Left renal pelvis (tissue), 4 donors: ENCODE measurements around the gene IL1RAPL2. TPM values are rescaled to one million over a fixed set of nuclear protein-coding genes. Genes with fewer than 3 reads are reported as not detected.
"Not testable (repeated sequence)": the region's sequence is repeated elsewhere in the genome, so short reads cannot be mapped to it uniquely, and the experiment has no call there.

ENCODE experiments used
- DNase-seq, 4 donors: peaks; one replicate each; pipeline ENCODE4 v3.0.0-alpha.2; 2013; ENCODE audit warnings: low read depth in 4 of 4, low spot score in 3 of 4
- polyA plus RNA-seq, 4 donors: library from polyadenylated mRNA; unstranded; fragments of 120-200 nt; gene quantifications; one replicate each; pipeline ENCODE4 v1.2.1, GENCODE V29; 2013; ENCODE audit not compliant: insufficient read length in 4 of 4

Gene IL1RAPL2
- polyA plus RNA-seq, 4 donors: 0.72 to 1.5 (median 1.1) TPM

- no peak for DNase-seq
Measured at GRCh38 chrX:105134273-105134672, 568.3 kb downstream of the IL1RAPL2 start.

- no peak for DNase-seq
Measured at GRCh38 chrX:105136786-105137185, 570.8 kb downstream of the IL1RAPL2 start.

GRCh38 chrX:105150036-105150435 is 584.0 kb downstream of the IL1RAPL2 start:
- no peak for DNase-seq

GRCh38 chrX:105150557-105150956 is 584.6 kb downstream of the IL1RAPL2 start:
- no peak for DNase-seq

- no peak for DNase-seq
Measured at GRCh38 chrX:105167233-105167632, 601.2 kb downstream of the IL1RAPL2 start.

- no peak for DNase-seq
Measured at GRCh38 chrX:105168577-105168976, 602.6 kb downstream of the IL1RAPL2 start.

GRCh38 chrX:105173071-105173470 is 607.1 kb downstream of the IL1RAPL2 start:
- no peak for DNase-seq

GRCh38 chrX:105179644-105180043 is 613.6 kb downstream of the IL1RAPL2 start:
- DNase-seq: no peak

GRCh38 chrX:105189093-105189492 is 623.1 kb downstream of the IL1RAPL2 start:
- DNase-seq: no peak

GRCh38 chrX:105190252-105190853 is 624.4 kb downstream of the IL1RAPL2 start:
- peak in 3 of 4 donors; percentile 2 to 14 (median 5) for DNase-seq

GRCh38 chrX:105191878-105192277 is 625.9 kb downstream of the IL1RAPL2 start:
- DNase-seq: no peak

GRCh38 chrX:105209406-105209805 is 643.4 kb downstream of the IL1RAPL2 start:
- no peak for DNase-seq

- DNase-seq: no peak
Measured at GRCh38 chrX:105210258-105210657, 644.3 kb downstream of the IL1RAPL2 start.

- no peak for DNase-seq
Measured at GRCh38 chrX:105211066-105211575, 645.1 kb downstream of the IL1RAPL2 start.

GRCh38 chrX:105219454-105220401 is 653.7 kb downstream of the IL1RAPL2 start:
- no peak for DNase-seq

GRCh38 chrX:105220636-105221035 is 654.6 kb downstream of the IL1RAPL2 start, which contains the start of gene TEX13A:
Gene TEX13A, minus strand, starts transcription at chrX:105220694. Its CDS starts 297 bp downstream, at chrX:105220397.
- no peak for DNase-seq

GRCh38 chrX:105221374-105221773 is 655.4 kb downstream of the IL1RAPL2 start:
- no peak for DNase-seq

- no peak for DNase-seq
Measured at GRCh38 chrX:105226499-105226898, 660.5 kb downstream of the IL1RAPL2 start.

- no peak for DNase-seq
Measured at GRCh38 chrX:105228602-105229001, 662.6 kb downstream of the IL1RAPL2 start.

GRCh38 chrX:105229146-105229545 is 663.1 kb downstream of the IL1RAPL2 start:
- DNase-seq: no peak

GRCh38 chrX:105237407-105237806 is 671.4 kb downstream of the IL1RAPL2 start:
- DNase-seq: not testable (repeated sequence)
